Panc1 (cell line): ENCODE data around the gene MAPK4.

Source experiments
- POLR2AphosphoS5 ChIP-seq: IDR thresholded peaks from 2 replicates; pipeline ENCODE4 v1.6.1; 2012; ENCODE audit warnings: mild to moderate bottlenecking, low read depth, low read length, moderate library complexity
- TF ChIP-seq, protein P1 (sequence below): fragments of 450-650 bp; IDR thresholded peaks from 2 replicates; pipeline ENCODE4 v1.5.1; 2017; ENCODE audit warnings: mild to moderate bottlenecking

DNA sequence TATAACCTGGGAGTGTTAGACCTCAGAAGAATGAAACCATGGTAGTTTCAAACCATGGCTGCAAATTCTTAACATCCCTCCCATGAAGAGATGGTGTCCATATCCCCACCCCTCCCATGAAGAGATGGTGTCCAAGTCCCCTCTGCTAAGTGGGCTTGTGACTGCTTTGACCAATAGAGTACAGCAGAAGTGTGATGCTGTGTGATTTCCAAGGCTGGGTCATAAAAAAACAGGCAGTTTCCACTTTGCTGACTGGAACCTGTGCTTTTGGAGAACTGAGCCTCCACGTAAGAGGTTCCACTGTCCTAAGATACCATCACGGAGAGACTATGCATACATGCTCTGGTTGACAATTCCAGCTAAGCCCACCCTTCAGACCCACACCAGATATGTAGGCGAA lies 194.4 kb downstream of the MAPK4 start:
- TF ChIP-seq, protein P1, sequence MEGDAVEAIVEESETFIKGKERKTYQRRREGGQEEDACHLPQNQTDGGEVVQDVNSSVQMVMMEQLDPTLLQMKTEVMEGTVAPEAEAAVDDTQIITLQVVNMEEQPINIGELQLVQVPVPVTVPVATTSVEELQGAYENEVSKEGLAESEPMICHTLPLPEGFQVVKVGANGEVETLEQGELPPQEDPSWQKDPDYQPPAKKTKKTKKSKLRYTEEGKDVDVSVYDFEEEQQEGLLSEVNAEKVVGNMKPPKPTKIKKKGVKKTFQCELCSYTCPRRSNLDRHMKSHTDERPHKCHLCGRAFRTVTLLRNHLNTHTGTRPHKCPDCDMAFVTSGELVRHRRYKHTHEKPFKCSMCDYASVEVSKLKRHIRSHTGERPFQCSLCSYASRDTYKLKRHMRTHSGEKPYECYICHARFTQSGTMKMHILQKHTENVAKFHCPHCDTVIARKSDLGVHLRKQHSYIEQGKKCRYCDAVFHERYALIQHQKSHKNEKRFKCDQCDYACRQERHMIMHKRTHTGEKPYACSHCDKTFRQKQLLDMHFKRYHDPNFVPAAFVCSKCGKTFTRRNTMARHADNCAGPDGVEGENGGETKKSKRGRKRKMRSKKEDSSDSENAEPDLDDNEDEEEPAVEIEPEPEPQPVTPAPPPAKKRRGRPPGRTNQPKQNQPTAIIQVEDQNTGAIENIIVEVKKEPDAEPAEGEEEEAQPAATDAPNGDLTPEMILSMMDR, result no peak
- no peak for TF ChIP-seq POLR2AphosphoS5
